ENCODE results near the gene DVL3. TPM values are rescaled to one million over a fixed set of nuclear protein-coding genes. Genes with fewer than 3 reads are reported as not detected.
"Not testable (repeated sequence)": the region's sequence is repeated elsewhere in the genome, so short reads cannot be mapped to it uniquely, and the experiment has no call there.

DVL3 gene
- total RNA-seq, 2 experiments from 2014 or later, result 38.5 to 65.6 TPM

DNA sequence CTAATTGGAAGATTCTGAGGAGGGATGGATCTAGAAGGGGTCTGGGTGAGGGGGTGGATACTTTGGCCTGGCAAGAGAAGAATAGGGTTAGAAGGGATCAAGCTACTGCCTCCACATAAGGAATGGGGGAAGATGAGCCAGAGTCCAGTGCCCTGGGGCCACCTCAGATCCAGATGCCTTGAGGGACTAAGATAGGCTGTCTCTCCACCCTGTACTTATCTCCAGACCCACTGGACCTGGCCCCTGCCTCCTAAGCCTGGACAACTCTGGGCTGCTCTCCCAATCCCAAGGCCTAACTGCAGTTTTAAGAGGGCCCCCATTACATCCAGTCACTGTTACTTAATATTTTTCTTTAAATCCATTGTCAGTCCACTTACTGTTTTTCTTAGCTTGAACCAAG, 2.0 kb downstream of the DVL3 start:
- TF ChIP-seq, protein P1, sequence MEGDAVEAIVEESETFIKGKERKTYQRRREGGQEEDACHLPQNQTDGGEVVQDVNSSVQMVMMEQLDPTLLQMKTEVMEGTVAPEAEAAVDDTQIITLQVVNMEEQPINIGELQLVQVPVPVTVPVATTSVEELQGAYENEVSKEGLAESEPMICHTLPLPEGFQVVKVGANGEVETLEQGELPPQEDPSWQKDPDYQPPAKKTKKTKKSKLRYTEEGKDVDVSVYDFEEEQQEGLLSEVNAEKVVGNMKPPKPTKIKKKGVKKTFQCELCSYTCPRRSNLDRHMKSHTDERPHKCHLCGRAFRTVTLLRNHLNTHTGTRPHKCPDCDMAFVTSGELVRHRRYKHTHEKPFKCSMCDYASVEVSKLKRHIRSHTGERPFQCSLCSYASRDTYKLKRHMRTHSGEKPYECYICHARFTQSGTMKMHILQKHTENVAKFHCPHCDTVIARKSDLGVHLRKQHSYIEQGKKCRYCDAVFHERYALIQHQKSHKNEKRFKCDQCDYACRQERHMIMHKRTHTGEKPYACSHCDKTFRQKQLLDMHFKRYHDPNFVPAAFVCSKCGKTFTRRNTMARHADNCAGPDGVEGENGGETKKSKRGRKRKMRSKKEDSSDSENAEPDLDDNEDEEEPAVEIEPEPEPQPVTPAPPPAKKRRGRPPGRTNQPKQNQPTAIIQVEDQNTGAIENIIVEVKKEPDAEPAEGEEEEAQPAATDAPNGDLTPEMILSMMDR (conservative IDR thresholded peaks at IDR 0.05; ENCODE audit: low read length), result no peak
- no peak for TF ChIP-seq EZH2phosphoT487 (IDR thresholded peaks at IDR 0.05; ENCODE audit: borderline replicate concordance, low read depth, low read length)
- Histone ChIP-seq H3K9me3 (ENCODE audit: low read length) (no peaks in the 10 kb centered on the region), H3K4me3 (ENCODE audit: low read depth, low read length, poor library complexity, severe bottlenecking) (peak overlapping the region; percentile 92), H2AFZ (ENCODE audit: low read length) (no peak overlapping the region), H3K79me2 (ENCODE audit: insufficient read depth, low read depth, low read length) (peaks cover 36% of the 10 kb centered on the region), H3K4me2 (ENCODE audit: low read length) (peak overlapping the region; percentile 99), H3K36me3 (ENCODE audit: insufficient read depth, low read length) (no peaks in the 10 kb centered on the region), H4K20me1 (ENCODE audit: insufficient read depth, low read length) (no peaks in the 10 kb centered on the region), H3K9me2 (ENCODE audit: insufficient read depth, low read length) (no peaks in the 10 kb centered on the region), H3K4me1 (ENCODE audit: insufficient read depth, low read length, poor library complexity, severe bottlenecking) (peaks cover 23% of the 10 kb centered on the region), H3K27ac (ENCODE audit: low read depth, low read length, poor library complexity, severe bottlenecking) (peak overlapping the region; percentile 45)
- no peak for DNase-seq (ENCODE audit: low spot score)
- BruUV-seq (replicated peaks), result no TSS peak
- POLR2A ChIA-PET, result interaction anchor here (1.0 to 3.1 kb wide), 3 partner anchors 17 to 29 kb away, joined by 3 to 20 read pairs (median 8); partner anchors contain the start of genes ABCF3, AP2M1 and EIF2B5
- intact Hi-C loops (cut with micrococcal nuclease; ENCODE audit: unreplicated experiment), result loop anchor here (1.0 to 5.0 kb wide), 2 partner anchors 22 to 155 kb away; partner anchors contain the start of genes EIF2B5 and EIF4G1
- CTCF ChIA-PET (ENCODE audit: unreplicated experiment), result no interaction called here

DNA sequence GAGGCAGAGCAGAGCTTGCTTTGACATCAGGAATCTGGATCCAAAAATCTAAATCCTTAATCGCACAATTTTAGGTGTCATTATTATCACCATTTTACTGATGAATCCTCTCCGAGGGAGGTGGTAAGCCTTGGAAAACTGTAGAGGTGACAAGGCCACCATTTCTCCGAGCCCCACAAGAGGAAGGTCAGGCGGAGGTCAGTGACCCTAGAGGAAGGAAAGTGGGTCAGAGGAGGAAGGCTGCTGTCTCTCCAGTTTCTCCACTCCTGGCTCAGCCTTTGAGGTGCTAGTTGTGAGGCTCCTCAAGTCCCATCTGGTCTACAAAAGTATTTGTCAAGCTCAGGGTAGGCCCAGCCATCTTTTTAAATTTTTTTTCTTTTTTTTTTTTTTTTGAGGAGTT, 3.2 kb downstream of the DVL3 start:
- ChIA-PET POLR2A (interaction anchor here (0.7 kb wide), 1 partner anchor 406 kb away, joined by 3 read pairs; no protein-coding TSS in a partner anchor), CTCF (ENCODE audit: unreplicated experiment) (no interaction called here)
- H2AFZ ChIP-seq (ENCODE audit: low read length), result no peak overlapping the region
- H3K79me2 ChIP-seq (ENCODE audit: insufficient read depth, low read depth, low read length), result peaks cover 36% of the 10 kb centered on the region
- intact Hi-C loops (cut with micrococcal nuclease; ENCODE audit: unreplicated experiment), result loop anchor here (5.0 kb wide), 1 partner anchor 154 kb away; the partner anchor contains the start of gene EIF4G1
- H3K27ac ChIP-seq (ENCODE audit: low read depth, low read length, poor library complexity, severe bottlenecking), result no peak overlapping the region
- no peak for TF ChIP-seq EZH2phosphoT487 (IDR thresholded peaks at IDR 0.05; ENCODE audit: borderline replicate concordance, low read depth, low read length)
- TF ChIP-seq, protein P1 (conservative IDR thresholded peaks at IDR 0.05; ENCODE audit: low read length), result no peak
- no TSS peak for BruUV-seq (replicated peaks)
- H3K9me3 ChIP-seq (ENCODE audit: low read length), result no peaks in the 10 kb centered on the region
- no peaks in the 10 kb centered on the region for H4K20me1 ChIP-seq (ENCODE audit: insufficient read depth, low read length)
- H3K4me1 ChIP-seq (ENCODE audit: insufficient read depth, low read length, poor library complexity, severe bottlenecking), result peaks cover 21% of the 10 kb centered on the region
- H3K4me2 ChIP-seq (ENCODE audit: low read length), result no peak overlapping the region
- no peaks in the 10 kb centered on the region for H3K9me2 ChIP-seq (ENCODE audit: insufficient read depth, low read length)
- H3K4me3 ChIP-seq (ENCODE audit: low read depth, low read length, poor library complexity, severe bottlenecking), result no peak overlapping the region
- no peak for DNase-seq (ENCODE audit: low spot score)
- no peaks in the 10 kb centered on the region for H3K36me3 ChIP-seq (ENCODE audit: insufficient read depth, low read length)

DNA sequence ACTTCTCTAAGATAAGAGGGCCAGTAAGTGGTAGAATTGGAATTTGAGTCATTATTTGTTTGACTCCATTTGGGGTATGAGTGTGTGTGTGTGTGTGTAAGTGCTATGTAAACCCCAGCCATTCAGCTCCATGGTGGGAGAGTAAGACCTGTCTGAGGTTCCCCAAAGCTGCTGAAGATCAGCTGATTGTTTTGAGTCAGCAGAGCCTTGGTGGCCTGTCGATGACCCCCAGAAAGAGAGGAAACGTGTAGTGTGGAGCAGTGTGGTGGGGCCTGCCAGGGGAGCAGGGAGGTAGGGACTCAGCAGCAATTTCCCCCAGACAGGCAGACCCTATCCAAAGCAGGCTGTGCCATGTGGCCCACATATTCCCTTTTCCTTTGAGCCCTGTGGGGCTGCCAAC, 5.3 kb downstream of the DVL3 start:
- no peaks in the 10 kb centered on the region for H3K9me3 ChIP-seq (ENCODE audit: low read length)
- H3K4me2 ChIP-seq (ENCODE audit: low read length), result no peak overlapping the region
- H3K36me3 ChIP-seq (ENCODE audit: insufficient read depth, low read length), result peaks cover 15% of the 10 kb centered on the region
- CTCF ChIA-PET (ENCODE audit: unreplicated experiment), result interaction anchor here (0.9 kb wide), 1 partner anchor 89 kb away, joined by 3 read pairs; the partner anchor contains the start of gene EEF1AKMT4
- H3K79me2 ChIP-seq (ENCODE audit: insufficient read depth, low read depth, low read length), result peaks cover 36% of the 10 kb centered on the region
- no peak for TF ChIP-seq EZH2phosphoT487 (IDR thresholded peaks at IDR 0.05; ENCODE audit: borderline replicate concordance, low read depth, low read length)
- TF ChIP-seq, protein P1 (conservative IDR thresholded peaks at IDR 0.05; ENCODE audit: low read length), result no peak
- POLR2A ChIA-PET, result no interaction called here
- no peaks in the 10 kb centered on the region for H4K20me1 ChIP-seq (ENCODE audit: insufficient read depth, low read length)
- H3K9me2 ChIP-seq (ENCODE audit: insufficient read depth, low read length), result no peaks in the 10 kb centered on the region
- H3K4me3 ChIP-seq (ENCODE audit: low read depth, low read length, poor library complexity, severe bottlenecking), result no peak overlapping the region
- no peak overlapping the region for H2AFZ ChIP-seq (ENCODE audit: low read length)
- H3K27ac ChIP-seq (ENCODE audit: low read depth, low read length, poor library complexity, severe bottlenecking), result no peak overlapping the region
- no peak for DNase-seq (ENCODE audit: low spot score)
- BruUV-seq (replicated peaks), result no TSS peak
- H3K4me1 ChIP-seq (ENCODE audit: insufficient read depth, low read length, poor library complexity, severe bottlenecking), result peaks cover 11% of the 10 kb centered on the region
- intact Hi-C loops (cut with micrococcal nuclease; ENCODE audit: unreplicated experiment), result no loop called here

DNA sequence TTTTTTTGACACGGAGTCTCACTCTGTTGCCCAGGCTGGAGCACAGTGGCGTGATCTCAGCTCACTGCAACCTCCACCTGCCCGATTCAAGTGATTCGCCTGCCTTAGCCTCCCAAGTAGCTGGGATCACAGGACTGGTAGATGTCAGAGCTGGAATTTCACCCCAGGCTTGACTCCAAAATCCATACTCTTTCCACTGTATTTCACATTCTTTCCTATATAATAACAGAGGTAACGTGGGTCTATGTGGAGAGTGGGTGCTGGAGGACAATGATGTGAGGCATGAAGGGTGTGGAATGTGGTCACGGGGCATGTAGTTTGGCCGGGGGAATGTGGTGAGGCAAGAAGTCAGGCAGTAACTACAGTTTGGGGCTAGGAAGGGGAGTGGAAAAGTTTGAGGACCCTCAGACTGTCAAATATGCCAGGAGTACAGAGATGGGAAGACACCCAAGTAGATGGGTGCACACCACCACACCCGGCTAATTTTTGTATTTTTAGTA, 7.4 kb downstream of the DVL3 start:
- H2AFZ ChIP-seq (ENCODE audit: low read length); H3K9me3 ChIP-seq (ENCODE audit: low read length); intact Hi-C loops (cut with micrococcal nuclease; ENCODE audit: unreplicated experiment); CTCF ChIA-PET (ENCODE audit: unreplicated experiment); H3K9me2 ChIP-seq (ENCODE audit: insufficient read depth, low read length); H3K27ac ChIP-seq (ENCODE audit: low read depth, low read length, poor library complexity, severe bottlenecking); H3K4me3 ChIP-seq (ENCODE audit: low read depth, low read length, poor library complexity, severe bottlenecking); H4K20me1 ChIP-seq (ENCODE audit: insufficient read depth, low read length); H3K4me1 ChIP-seq (ENCODE audit: insufficient read depth, low read length, poor library complexity, severe bottlenecking); BruUV-seq (replicated peaks); DNase-seq (ENCODE audit: low spot score); H3K4me2 ChIP-seq (ENCODE audit: low read length): not testable (repeated sequence)
- POLR2A ChIA-PET, result interaction anchor here (0.7 to 1.2 kb wide), 2 partner anchors 18 to 97 kb away, joined by 3 to 4 read pairs; no protein-coding TSS in a partner anchor
- Histone ChIP-seq H3K36me3 (ENCODE audit: insufficient read depth, low read length) (peaks cover 37% of the 10 kb centered on the region), H3K79me2 (ENCODE audit: insufficient read depth, low read depth, low read length) (peaks cover 17% of the 10 kb centered on the region; the same call in 1 of the 2 replicates)

Data from OCI-LY7 (cell line).